NCI-H2227 (cell line): Measurements from ENCODE around the gene ZDHHC14.
A peak's percentile ranks its signal among the peaks of the same experiment; 100 is the strongest.
"Not testable (repeated sequence)": the region's sequence is repeated elsewhere in the genome, so short reads cannot be mapped to it uniquely, and the experiment has no call there.

Experiments used
- DNase-seq: peaks from one replicate; lab custom pipeline; 2025; ENCODE audit not compliant: unreplicated experiment; lab: John Stamatoyannopoulos, UW

The ZDHHC14 gene

DNA sequence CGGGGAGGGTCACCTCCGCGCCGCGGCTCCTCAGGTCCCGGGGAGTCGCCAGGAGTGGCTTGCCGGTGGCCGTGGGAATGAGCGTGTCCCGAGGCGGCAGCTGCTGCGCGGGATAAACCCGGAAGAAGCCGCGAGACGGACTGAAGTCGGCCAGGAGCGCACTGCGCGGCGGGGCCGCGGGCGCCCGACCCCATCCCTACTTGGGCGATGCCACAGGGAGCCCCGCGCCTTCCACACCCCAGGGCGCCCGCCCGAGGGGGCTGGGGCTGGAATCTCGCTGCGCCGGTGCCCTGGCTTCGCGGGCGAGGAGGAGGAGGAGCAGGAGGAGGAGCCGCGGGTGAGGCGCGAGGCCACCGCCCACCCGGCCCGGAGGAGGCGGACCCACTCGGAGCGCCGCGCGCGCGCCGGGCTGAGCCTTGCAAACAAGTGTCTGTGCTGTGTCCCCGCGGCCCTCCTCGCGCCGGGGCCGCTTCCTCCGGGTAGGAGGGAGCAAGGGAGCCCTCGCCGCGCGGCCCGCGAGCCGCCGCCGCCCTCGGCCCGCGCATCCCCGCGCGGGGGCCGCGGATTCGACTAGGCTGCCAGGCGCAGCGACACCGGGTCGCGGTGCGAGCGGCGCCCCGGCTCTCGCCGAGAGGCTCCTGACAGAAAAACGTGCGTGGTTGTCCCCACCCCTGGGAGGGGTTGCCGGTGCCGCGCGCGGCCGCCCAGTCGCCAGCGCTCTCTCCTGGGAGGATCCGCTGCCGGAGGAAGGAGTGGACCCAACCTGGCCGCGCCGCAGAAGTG lies at the start of gene ZDHHC14:
ZDHHC14 (plus strand) TSS at position 412 of the 783 bp plus-strand sequence.
- DNase-seq: peak; percentile 84

DNA sequence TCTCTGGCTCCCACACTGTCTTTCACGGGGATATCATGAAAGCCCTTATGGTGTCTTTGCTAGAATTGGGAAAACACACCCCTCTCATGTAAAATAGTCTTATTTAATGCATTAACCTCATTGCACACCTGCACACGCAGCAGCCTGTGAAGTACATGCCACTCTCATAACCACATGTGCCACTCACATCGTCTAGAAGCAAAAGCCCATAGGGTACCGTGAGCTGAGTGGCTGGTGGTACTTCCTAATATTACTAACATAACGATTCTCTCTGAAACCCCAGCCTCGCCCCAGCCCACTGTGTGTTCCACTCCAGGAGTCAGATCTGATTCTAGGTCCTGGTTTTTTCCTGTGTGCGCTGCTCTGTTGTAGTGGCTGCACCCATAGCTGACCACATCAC lies 48.2 kb upstream of the ZDHHC14 start:
- DNase-seq: no peak

DNA sequence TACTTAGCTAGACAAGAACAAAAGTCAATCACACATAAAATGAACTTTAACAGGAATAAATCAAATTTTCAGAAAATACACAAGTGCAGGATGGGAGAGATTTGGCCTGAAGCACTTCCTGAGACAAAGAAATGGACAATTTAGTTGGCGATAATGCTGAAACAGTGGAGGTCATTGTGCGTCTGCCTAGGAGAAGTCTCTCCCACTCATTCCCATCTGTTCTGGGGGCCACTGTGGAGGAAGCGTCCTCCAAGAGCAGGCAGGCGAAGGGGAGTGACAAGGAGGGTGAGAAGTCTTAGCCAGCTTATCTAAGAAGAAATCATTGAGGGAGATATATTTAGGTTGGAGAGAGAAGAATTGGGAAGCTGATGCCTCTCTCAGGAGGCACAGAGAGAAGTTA lies 47.5 kb upstream of the ZDHHC14 start:
- no peak for DNase-seq

DNA sequence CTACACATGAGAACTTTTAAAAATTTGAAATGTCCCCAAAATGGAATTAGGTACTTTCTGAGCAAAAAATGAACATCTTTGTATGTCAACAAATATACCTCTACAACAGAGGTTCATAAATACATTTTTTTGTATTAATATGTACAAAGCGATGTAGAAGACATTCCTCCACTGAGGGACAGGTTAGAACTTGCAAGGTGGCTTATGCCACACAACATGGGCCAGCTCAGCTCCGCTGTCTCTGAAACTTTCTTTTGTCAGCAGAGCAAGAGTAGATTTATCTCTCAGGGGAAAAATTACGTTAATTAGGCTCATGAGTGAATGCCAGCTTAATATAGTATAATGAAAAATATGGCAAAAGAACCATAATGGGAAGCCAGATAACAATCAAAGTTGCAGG lies 47.0 kb upstream of the ZDHHC14 start:
- no peak for DNase-seq

DNA sequence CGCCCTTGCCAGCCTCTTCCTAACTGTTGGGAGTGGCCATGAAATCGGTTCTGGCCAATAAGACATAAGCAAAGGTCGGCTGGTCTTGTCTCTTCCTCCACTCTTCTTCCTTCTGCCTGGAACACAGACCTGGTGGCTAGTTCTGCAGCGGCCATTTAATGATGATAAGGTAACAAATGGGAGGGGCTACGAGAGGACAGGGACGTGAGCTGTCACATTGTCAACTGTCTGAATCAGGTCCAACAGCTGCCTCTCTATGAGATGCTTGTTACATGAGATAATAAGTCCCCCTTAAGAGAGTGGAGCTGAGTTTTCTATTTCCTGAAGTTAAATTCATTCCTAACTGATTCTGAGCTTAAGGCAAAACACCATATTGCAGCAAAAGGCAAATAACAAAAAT lies 45.2 kb upstream of the ZDHHC14 start:
- peak; percentile 4 for DNase-seq

DNA sequence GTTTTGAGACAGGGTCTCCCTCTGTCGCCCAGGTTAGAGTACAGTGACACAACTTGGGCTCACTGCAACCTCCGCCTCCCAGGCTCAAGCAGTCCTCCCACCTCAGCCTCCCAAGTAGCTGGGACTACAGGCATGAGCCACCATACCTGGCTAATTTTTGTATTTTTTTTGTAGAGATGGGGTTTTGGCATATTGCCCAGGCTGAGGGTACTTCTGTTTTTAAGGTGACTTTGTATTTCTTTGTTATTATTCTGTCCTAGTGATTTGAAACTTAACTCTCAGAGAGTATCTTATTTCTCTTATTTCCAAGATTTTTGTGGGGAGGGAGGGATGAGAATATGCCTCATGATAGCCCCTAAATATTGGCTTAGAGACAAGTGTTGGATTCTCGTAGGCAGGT lies 43.7 kb upstream of the ZDHHC14 start:
- not testable (repeated sequence) for DNase-seq

DNA sequence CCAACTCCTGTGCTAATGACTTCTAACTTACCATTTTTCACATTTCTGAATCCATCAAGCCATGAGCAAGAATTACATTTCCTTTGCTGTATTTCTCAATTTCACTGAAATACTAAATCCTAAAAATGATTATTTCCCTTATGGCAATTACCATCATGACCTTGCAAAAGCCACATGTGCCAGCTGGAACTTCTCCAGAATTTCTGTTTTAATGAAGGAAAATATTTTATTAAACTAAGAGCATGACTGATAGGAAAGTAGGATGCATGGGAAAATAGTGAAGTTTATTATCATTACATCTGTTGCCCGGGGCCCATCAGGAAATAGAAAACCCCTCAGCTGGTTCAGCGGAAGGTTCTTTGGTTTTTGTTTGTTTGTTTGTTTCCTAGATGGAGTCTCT lies 43.2 kb upstream of the ZDHHC14 start:
- no peak for DNase-seq

DNA sequence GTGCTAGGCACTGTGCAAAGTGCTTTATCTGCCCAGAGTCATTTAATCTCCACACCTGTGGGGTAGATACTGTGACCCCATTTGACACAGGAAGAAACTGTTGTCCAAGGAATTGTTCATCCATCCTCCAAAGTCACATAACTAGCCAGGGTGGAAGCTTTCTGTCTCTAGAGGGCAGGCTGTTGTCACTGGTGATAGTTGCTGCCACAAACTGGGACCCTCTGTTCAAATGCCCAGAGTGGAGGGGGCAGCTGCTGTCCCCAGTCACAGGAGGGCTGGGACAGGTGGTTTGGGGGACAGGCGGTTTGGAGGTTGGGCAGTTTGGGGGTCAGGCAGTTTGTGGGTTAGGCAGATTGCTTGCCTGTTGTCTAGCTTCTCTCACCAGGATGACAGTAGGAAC lies 41.6 kb upstream of the ZDHHC14 start:
- DNase-seq: no peak

DNA sequence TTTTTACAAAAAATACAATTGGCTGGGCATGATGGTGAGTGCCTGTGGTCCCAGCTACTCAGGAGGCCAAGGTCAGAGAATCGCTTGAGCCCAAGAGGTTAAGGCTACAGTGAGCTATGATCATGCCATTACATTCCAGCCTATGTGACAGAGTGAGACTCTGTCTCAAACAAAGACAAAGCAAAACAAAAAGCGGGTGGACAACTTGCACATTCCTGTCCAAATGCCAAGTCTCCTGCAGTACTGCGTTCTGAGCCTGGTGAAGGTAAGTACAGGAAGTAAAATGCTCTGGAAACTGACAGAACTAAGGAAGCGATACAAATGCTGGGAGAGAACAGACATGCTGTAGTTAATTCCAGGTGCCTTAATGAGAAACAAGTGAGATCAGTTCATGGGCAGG lies 37.3 kb upstream of the ZDHHC14 start:
- DNase-seq: no peak

DNA sequence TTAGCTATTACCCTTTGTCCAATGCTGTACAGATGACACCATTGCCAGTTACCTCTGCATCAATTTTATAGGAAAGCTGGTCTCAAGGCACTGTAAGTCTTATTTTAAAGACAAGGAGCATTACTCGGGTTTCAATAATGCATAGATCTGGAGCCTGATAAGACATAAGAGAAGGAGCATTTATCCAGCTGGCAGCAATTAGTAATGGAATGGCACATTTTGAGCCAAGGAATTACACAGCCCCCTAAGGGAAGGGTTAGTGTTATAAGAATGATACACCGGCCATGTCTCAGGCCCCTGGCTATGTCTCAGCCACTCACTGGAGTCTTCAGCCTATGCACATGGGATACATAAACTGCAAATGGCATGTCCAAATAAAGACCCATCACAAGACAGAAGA lies 34.6 kb upstream of the ZDHHC14 start:
- DNase-seq: no peak

DNA sequence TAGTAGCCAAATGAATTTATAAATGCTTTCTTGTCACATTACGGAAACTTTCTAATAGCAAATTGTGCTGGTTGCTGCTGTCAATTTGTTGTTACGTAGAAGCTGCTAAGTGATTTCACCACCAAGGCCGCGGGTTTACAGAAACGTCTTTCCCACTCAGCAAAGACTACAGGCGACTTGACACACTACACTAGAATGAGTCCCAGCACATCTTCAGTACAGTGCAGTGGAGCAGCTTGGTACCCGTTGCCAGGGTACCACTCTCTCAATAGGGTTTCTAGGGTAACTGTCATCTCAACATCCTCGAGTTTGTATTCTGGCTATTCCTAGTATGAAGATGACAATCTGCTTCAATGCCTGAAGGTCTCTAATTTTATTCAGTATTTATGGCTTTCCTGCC lies 22.7 kb upstream of the ZDHHC14 start:
- DNase-seq: peak; percentile 2

DNA sequence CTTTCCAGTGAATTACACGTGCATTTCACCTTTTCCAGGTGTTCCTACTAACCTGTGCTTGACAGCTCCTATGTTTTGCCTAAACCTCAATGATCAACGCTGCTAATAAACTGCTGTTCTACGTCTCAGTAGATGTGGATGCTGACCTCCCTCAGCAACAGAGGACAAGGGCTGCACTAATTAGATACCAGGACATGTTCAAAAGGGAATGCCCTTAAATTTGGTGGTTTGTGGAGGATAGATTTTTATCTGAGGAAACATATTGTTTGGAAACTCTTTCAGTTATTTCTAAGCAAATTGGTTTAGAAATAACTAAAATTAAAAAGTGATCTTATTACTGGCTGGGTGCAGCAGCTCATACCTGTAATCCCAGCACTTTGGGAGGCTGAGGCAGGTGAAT lies 19.1 kb upstream of the ZDHHC14 start:
- DNase-seq: no peak

DNA sequence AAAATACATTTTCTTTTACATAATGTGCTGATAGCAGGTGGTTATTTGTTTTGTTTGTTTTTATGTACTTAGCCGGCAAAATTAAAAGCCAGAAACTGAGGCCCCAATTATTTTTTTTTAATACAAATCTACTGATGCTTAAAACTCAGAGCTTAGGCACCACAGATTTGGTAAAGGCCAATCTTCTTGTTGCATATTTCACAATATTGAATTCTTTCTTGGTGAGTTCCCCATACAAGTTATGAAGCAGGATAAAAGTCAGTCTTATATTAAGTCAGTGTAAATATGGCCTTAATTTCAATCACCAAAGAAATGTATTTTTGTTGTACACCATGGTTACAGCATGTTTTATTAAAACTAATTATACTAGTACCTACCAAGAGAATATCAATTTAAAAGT lies 16.3 kb upstream of the ZDHHC14 start:
- no peak for DNase-seq

DNA sequence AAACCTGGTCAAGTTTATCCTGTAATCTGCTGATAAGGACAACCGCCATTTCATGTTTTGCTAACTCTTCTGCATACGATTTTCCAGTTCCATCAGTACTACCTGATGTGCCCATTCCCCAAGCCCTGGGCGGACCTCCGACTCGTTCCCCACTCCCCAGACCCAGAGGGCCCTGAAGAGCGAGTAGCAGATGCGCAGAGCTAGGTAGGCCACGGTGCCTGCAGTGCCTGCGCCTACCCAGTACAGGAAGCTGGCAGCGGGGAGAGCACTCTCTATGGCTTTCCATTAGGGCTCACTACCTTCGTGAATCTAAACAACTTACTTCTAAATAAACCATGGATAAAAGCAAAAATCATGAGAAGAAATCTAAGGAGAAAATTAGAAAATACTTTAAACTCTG lies 14.3 kb upstream of the ZDHHC14 start:
- DNase-seq: no peak

DNA sequence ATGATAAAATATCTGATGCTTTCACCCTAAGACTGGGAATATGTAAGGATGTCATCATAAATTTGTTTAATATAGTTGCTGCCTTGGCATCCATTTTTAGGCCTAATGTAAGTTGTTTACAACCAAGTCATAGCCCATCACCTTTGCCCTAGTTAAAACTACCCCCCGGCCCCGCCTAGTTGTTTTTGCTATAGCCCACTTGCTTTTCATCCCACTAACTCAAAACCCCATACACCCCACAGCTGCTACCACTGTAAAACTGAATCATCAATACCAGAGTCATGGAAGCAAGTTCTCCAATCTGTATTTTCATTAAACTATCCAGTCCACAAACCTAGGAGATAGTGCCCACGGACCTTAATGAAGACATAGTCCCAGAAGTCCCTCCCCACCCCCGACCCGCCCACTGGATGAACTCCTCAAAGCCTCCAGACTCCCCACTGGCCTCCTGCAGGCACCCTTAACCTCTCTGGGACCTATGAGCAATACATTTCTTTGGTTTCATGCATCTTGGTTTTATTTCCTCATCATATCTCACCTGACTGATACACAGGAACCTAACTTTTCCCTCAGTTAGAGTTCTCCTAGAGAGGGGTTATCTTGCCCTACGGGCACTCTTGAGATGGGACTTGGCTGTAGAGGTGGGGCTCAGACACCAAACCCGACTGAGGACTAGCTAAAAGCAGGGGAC lies 12.5 kb upstream of the ZDHHC14 start:
- no peak for DNase-seq

DNA sequence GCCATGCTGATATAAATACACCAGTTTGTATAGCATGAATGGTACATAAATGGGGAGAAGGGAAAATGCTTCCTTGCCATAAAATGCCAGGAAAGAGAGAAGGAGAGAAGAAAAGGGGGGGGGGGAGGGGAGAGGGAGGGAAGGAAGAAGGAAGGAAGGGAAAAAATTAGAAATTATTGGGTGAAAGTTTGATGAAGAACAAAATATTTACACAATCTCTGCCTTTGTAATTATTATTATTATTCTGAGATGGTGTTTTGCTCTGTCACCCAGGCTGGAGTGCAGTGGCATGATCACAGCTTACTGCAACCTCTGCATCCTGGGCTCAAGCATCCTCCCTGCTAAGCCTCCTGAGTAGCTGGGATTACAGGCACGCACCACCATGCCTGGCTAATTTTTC lies 10.2 kb upstream of the ZDHHC14 start:
- DNase-seq: no peak

DNA sequence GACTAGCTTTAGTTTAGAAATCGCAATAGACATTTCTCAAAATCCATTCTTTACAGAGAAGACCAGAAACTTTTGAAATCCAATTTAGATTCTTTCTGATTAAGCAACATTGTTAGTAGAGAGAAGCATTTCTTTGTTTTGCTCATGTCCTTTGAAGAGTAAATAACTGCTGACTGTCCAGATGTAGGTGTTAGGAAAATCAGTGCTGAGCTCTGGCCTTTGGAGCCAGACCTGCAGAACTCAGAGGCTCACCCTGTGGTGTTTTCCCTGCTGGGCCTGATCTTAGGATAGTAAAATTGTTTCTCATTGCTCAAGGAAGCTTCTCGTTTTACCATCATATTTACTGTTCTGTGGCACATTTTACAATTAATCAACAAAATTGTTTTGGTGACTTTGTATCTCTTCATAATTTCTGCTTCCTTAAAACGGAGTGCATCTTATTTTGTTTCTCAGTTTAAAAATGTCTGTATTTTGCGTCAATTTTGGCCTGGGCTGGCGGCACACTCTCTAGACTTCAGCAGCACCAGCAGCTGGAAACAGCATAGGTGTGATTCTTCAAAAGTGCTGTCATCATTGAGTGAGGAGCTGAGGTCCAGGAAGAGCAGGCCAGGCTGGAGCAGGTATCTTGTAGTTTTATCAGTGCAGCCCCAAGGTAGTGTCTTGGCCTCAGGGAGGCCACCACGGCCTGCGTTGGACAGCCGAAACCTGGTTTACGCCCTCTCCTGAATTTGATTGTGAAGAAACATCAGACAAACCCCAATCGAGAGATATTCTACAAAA lies 8.3 kb upstream of the ZDHHC14 start:
- DNase-seq: no peak

DNA sequence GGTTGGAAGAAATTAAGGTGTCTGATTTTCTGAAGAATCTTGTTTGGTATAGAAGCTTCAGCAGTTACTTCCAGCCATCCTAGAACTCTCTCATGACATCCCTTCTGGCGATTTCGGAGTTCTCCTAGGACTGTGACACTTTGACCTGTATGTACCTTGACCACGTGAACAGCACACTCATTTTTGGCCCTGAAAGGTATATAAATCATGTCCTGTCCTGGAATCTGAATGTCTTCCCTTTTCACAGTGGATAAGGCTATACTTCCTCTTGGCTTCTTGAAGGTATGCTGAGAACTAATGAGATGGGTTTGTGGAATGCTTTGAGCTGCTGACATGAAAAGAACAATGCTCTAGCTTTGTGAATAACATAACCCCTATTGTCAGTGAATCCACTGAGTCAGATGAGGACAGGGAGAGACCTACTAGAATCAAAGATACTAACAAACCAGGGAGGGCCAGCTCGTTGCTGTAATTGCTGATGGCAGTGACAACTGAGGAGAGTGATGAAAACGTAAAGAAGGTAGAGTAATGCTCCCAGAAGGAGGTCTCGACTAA lies 6.0 kb upstream of the ZDHHC14 start:
- DNase-seq: no peak

DNA sequence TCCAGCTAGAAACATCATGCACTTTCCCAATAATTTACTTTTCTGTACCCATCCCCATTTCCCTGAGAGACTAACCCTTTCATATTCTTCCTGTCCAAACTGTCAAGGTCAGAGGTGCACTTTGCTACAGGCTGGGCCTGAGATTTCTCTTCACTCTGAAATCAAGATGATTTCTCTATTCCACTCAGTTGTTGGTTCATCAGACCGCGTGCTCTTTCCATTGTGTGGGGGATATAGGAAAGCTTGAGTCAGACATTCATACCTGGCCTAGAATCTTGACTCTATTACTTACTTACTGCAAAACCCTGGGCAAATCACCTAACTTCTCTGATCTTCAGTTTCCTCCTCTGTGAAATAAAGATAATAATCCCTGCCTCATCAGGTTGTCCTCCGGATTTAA lies 4.7 kb upstream of the ZDHHC14 start:
- DNase-seq: no peak

DNA sequence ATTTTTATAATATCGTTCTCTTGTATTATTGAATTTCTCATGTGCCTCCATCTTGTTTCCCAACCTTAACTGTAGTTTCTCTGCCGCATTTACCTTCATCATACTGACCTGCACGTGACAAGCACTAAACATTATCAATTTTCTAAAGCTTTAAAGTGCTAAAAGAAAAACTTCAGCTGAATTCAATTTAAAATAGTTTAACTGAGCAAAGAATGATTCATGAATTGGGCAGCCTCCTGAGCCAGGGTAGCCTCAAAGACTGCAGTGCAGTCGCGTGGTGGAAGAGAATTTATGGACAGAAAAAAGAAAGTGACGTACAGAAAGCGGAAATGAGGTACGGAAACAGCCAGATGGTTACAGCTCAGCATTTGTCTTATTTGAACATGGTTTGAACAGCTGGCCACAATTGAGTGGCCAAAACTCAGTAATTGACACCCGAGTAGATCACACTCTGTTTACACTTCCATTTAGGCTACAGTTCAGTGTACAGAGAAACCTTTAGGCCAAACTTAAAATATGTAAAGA lies 4.2 kb upstream of the ZDHHC14 start:
- no peak for DNase-seq

DNA sequence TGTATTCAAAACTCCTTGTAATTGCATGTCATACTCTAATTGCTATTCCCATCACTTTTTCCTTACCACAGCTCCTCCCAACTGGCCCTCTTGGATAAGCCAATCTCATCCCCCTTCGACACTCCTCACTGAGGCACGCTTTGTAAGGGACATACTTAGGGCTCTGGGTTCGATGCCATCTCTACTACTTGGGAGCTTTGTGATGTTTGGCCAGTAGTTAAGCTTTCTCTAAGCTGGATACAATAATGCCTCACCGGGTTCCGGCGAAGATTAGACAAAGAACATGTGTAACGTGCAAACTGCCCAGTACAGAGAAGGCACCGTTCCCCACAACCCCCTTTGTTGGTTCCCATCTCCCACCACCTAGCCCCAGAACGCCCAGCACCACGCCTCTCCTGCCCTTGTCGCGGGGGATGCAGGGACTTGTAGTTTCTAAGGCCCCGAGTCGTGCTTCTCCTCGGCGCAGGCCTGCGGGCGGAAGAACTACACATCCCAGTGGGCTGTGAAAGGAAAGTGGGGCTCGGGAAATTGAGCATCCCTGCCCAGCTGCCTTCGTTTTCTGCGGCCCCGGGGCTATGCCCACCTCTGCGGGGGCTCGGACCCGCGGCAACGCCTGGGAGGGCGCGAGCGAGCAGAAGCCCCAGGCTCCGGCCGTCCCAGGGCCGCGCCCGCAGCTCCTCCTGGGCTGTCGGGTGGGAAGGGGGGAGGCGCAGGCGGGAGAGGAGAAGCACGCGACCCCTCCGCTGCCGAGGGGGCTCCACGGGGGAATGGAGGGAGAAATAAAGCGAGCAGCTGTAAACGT lies 1.1 kb upstream of the ZDHHC14 start:
- DNase-seq: peak; percentile 92
